Measurements from ENCODE around the gene KLHL35.

- TF ChIP-seq CTCF (conservative IDR thresholded peaks at IDR 0.05; ENCODE audit: low read depth, low read length) (no peak), EZH2 (IDR thresholded peaks at IDR 0.05; ENCODE audit: low read length, unreplicated experiment) (no peak), EZH2phosphoT487 (IDR thresholded peaks at IDR 0.05; ENCODE audit: borderline replicate concordance, low read length) (no peak)
Observed at GRCh38 chr11:75449776-75450175, 16.8 kb upstream of the KLHL35 start.
